Karpas-422 (cell line): ENCODE data around the gene PXDN. TPM values are rescaled to one million over a fixed set of nuclear protein-coding genes. Genes with fewer than 3 reads are reported as not detected.
"Not testable (repeated sequence)": the region's sequence is repeated elsewhere in the genome, so short reads cannot be mapped to it uniquely, and the experiment has no call there.

ENCODE experiments used
- DNase-seq: peaks from one replicate; pipeline ENCODE4 v3.0.0-alpha.2; 2015
- H2AFZ ChIP-seq: fragments of 200-600 bp; sonication (generic); 2 replicates; pipeline ENCODE4 v1.6.1; 2014; ENCODE audit warnings: antibody characterized with exemption, low read length, mixed read lengths
- H3K27ac ChIP-seq: fragments of 200-600 bp; sonication (generic); 2 replicates; pipeline ENCODE4 v1.5.1; 2014; ENCODE audit warnings: mild to moderate bottlenecking, low read length, moderate library complexity
- H3K27me3 ChIP-seq: fragments of 200-600 bp; sonication (generic); 2 replicates; pipeline ENCODE4 v1.6.1; 2014; ENCODE audit warnings: low read length, mixed read lengths
- H3K36me3 ChIP-seq: fragments of 200-600 bp; sonication (generic); 2 replicates; pipeline ENCODE4 v1.6.1; 2014; ENCODE audit warnings: low read length, mixed read lengths; ENCODE audit not compliant: insufficient read depth
- H3K4me1 ChIP-seq: fragments of 200-600 bp; sonication (generic); 2 replicates; pipeline ENCODE4 v1.6.1; 2014; ENCODE audit warnings: mild to moderate bottlenecking, low read length, mixed read lengths
- H3K4me2 ChIP-seq: fragments of 200-600 bp; sonication (generic); 2 replicates; pipeline ENCODE4 v1.6.1; 2014; ENCODE audit warnings: low read length, low read depth, mild to moderate bottlenecking; ENCODE audit not compliant: poor library complexity, severe bottlenecking
- H3K4me3 ChIP-seq: fragments of 200-600 bp; sonication (generic); 2 replicates; pipeline ENCODE4 v1.5.1; 2014; ENCODE audit warnings: mild to moderate bottlenecking, antibody characterized with exemption, low read length, mixed read lengths
- H3K79me2 ChIP-seq: fragments of 200-600 bp; sonication (generic); 2 replicates; pipeline ENCODE4 v1.6.1; 2014; ENCODE audit warnings: mild to moderate bottlenecking, low read length, mixed read lengths
- H3K9ac ChIP-seq: fragments of 200-600 bp; sonication (generic); 2 replicates; pipeline ENCODE4 v1.6.0; 2014; ENCODE audit warnings: low read length
- H3K9me2 ChIP-seq: fragments of 200-600 bp; sonication (generic), shearing (Covaris generic); replicated peaks from 2 replicates; pipeline ENCODE4 v1.6.0; 2014; ENCODE audit warnings: mild to moderate bottlenecking, low read length, moderate library complexity; ENCODE audit not compliant: insufficient read depth
- H3K9me3 ChIP-seq: fragments of 300-700, 200-600 bp; sonication (generic); 2 replicates; pipeline ENCODE4 v1.6.1; 2014; ENCODE audit warnings: low read length, mixed read lengths
- H4K20me1 ChIP-seq: fragments of 200-600 bp; sonication (generic); 2 replicates; pipeline ENCODE4 v1.6.1; 2014; ENCODE audit warnings: mild to moderate bottlenecking, antibody characterized with exemption, low read length, low read depth; ENCODE audit not compliant: insufficient read depth
- total RNA-seq: library from RNA; depleted of rRNA; stranded (reverse); fragments of >200 nt; shearing (Covaris generic); gene quantifications from 2 replicates; pipeline ENCODE4 v1.2.3, GENCODE V29; 2014; ENCODE audit warnings: low replicate concordance

The PXDN gene
- total RNA-seq, 1 experiment from 2014 or later: not detected

DNA sequence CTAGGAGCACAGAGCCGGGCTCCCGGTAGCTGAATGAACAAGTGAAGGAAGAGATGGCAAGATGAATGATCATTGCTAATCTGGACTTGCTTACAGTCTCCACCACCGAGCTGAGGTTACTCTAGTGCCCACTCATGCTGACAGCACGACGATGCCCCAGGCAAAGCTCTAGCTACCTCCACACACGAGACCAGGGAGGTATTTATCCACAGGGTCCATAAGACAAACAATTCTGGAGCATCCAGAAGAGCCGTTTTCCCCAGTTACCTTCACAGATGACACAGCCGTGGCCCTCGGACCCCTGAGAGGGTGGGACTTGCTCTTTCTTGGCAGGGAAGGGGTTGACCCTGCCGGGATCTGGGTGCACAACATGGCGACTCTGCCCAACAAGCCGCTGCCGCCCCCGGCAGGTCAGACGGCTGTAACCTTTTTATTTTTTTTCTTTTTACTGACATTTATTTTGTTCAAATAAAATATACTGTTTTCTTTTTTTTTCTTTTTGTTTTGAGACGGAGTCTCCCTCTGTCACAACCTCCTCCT lies 120.3 kb downstream of the PXDN start:
- Histone ChIP-seq H3K9ac (no peak overlapping the region), H3K9me2 (no peaks in the 10 kb centered on the region), H3K27ac (no peak overlapping the region), H3K27me3 (no peaks in the 10 kb centered on the region), H4K20me1 (no peaks in the 10 kb centered on the region), H3K4me1 (no peaks in the 10 kb centered on the region), H2AFZ (no peak overlapping the region), H3K79me2 (no peaks in the 10 kb centered on the region), H3K4me2 (no peak overlapping the region), H3K9me3 (no peaks in the 10 kb centered on the region), H3K36me3 (no peaks in the 10 kb centered on the region), H3K4me3 (no peak overlapping the region)
- no peak for DNase-seq

DNA sequence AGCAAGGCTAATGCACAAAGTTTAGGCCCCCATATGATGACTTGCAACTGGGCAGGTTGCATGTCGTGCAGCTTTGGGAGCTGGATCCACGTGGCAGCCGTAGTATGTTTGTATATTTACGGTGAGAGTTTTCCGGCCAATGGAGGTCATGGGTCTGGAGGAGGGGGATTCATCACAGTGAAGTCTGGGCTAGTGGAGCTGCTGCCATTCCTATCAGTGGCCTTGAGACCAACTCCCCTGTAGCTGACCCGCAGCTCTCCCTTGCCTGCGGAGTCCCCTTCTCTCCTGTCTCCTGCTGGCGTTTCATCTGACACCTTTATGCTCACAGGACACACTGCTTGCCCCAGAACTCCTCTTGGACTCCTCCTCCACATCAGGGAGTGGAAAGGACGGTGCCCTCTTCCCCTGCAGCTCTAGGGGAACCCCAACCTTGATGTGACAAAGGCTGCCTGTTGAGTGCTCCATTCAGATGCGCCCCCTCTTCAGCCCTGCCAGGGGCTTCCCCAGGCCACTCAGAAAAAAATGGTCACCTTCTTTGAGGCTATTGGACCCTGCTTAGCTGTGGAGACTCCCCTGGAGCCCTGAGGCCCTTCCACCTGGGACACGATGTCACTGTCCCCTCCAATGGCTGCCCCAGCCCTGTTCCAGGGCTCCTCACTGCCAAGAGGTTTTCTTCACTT lies 121.7 kb downstream of the PXDN start:
- H4K20me1 ChIP-seq: no peaks in the 10 kb centered on the region
- no peak overlapping the region for H3K27ac ChIP-seq
- no peak overlapping the region for H3K4me3 ChIP-seq
- no peak overlapping the region for H3K4me2 ChIP-seq
- no peaks in the 10 kb centered on the region for H3K9me3 ChIP-seq
- H2AFZ ChIP-seq: no peak overlapping the region
- no peaks in the 10 kb centered on the region for H3K9me2 ChIP-seq
- no peaks in the 10 kb centered on the region for H3K27me3 ChIP-seq
- H3K9ac ChIP-seq: no peak overlapping the region
- no peaks in the 10 kb centered on the region for H3K79me2 ChIP-seq
- no peak for DNase-seq
- H3K4me1 ChIP-seq: no peaks in the 10 kb centered on the region
- H3K36me3 ChIP-seq: no peaks in the 10 kb centered on the region

GRCh38 chr2:1621976-1622375 lies 122.3 kb downstream of the PXDN start:
- H3K9ac ChIP-seq, H3K36me3 ChIP-seq, H3K4me1 ChIP-seq, DNase-seq, H3K27ac ChIP-seq, H3K27me3 ChIP-seq, H3K4me3 ChIP-seq, H3K4me2 ChIP-seq, H3K9me2 ChIP-seq, H4K20me1 ChIP-seq, H2AFZ ChIP-seq, H3K9me3 ChIP-seq, H3K79me2 ChIP-seq: not testable (repeated sequence)

- Histone ChIP-seq H3K79me2 (no peaks in the 10 kb centered on the region), H3K36me3 (no peaks in the 10 kb centered on the region), H3K9ac (no peak overlapping the region), H3K27ac (no peak overlapping the region), H3K9me2 (no peaks in the 10 kb centered on the region), H2AFZ (no peak overlapping the region), H3K4me1 (no peaks in the 10 kb centered on the region), H3K4me2 (no peak overlapping the region), H3K9me3 (no peaks in the 10 kb centered on the region), H3K4me3 (no peak overlapping the region), H3K27me3 (no peaks in the 10 kb centered on the region), H4K20me1 (no peaks in the 10 kb centered on the region)
- no peak for DNase-seq
Observed at GRCh38 chr2:1621501-1621900, 122.8 kb downstream of the PXDN start.

DNA sequence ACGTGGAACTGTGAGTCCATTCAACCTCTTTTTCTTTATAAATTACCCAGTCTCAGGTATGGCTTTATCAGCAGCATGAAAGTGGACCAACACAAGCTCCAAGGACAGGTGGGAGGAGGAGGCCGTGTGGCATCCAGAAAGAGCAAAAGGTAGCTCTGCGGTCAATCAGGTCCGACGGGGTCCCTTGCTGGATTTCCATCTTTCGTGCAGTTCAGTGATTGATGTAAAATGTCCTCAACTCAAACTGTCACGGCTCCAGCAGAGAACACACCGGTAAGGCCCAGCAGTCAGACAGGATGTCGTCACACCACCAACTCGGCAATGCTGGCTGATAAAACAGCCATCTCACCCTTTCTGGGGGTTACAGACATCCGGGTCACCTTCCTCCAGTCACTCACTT lies 123.3 kb downstream of the PXDN start:
- Histone ChIP-seq H2AFZ (no peak overlapping the region), H3K4me3 (no peak overlapping the region), H3K36me3 (no peaks in the 10 kb centered on the region), H4K20me1 (no peaks in the 10 kb centered on the region), H3K9me3 (no peaks in the 10 kb centered on the region), H3K79me2 (no peaks in the 10 kb centered on the region), H3K27ac (no peak overlapping the region), H3K9ac (no peak overlapping the region), H3K9me2 (no peaks in the 10 kb centered on the region), H3K4me2 (no peak overlapping the region), H3K27me3 (no peaks in the 10 kb centered on the region), H3K4me1 (no peaks in the 10 kb centered on the region)
- DNase-seq: no peak

DNA sequence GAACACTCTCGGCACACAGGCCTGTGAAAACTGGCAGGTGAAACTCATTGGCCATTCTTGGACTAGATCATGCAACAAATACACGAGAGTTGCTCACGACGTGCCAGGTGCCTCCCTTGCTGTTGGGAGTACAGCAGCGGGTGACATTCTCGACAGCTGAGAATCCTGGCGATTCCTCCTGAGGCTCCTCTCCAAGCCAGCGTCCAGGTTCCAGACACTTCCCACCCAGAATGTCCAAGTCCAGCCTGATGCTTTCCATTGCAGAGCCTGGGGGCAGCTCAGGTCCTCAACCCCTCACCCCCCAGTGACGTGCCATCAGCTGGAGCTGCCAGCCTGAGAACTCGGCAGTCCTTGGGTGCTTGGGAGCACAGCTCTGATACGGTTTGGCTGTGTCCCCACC lies 124.2 kb downstream of the PXDN start:
- no peak overlapping the region for H3K4me2 ChIP-seq
- H3K9ac ChIP-seq: no peak overlapping the region
- H3K9me2 ChIP-seq: no peaks in the 10 kb centered on the region
- no peak for DNase-seq
- H3K79me2 ChIP-seq: no peaks in the 10 kb centered on the region
- no peaks in the 10 kb centered on the region for H3K36me3 ChIP-seq
- no peak overlapping the region for H3K4me3 ChIP-seq
- H4K20me1 ChIP-seq: no peaks in the 10 kb centered on the region
- H2AFZ ChIP-seq: no peak overlapping the region
- H3K4me1 ChIP-seq: no peaks in the 10 kb centered on the region
- H3K27ac ChIP-seq: no peak overlapping the region
- H3K9me3 ChIP-seq: no peaks in the 10 kb centered on the region
- H3K27me3 ChIP-seq: no peaks in the 10 kb centered on the region

GRCh38 chr2:1619556-1619955 lies 124.8 kb downstream of the PXDN start:
- H3K36me3 ChIP-seq: no peaks in the 10 kb centered on the region
- no peaks in the 10 kb centered on the region for H3K9me2 ChIP-seq
- H2AFZ ChIP-seq: no peak overlapping the region
- no peak overlapping the region for H3K9ac ChIP-seq
- H3K9me3 ChIP-seq: no peaks in the 10 kb centered on the region
- no peak for DNase-seq
- no peaks in the 10 kb centered on the region for H3K27me3 ChIP-seq
- H3K4me3 ChIP-seq: no peak overlapping the region
- H4K20me1 ChIP-seq: no peaks in the 10 kb centered on the region
- no peaks in the 10 kb centered on the region for H3K79me2 ChIP-seq
- no peak overlapping the region for H3K4me2 ChIP-seq
- no peak overlapping the region for H3K27ac ChIP-seq
- H3K4me1 ChIP-seq: peaks cover 4% of the 10 kb centered on the region

DNA sequence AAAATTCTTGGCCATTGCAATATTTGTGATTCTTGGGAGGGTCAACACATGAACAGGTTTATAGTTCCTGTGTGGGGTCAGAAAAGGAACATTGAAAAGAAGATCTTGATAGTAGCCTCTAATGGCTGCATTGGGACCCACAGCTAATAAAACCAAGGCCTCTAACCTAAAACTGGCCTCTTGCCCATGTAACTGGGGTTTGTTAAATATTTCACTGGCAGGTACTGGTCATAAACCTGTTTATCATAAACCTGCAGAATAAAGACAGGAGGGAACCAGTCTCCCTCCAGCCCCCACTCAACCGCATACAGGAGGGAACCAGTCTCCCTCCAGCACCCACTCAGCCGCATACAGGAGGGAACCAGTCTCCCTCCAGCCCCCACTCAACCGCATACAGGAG lies 125.3 kb downstream of the PXDN start:
- no peak for DNase-seq
- Histone ChIP-seq H3K4me1 (peaks cover 6% of the 10 kb centered on the region), H4K20me1 (no peaks in the 10 kb centered on the region), H3K4me2 (no peak overlapping the region), H3K4me3 (no peak overlapping the region), H3K9me3 (no peaks in the 10 kb centered on the region), H2AFZ (no peak overlapping the region), H3K9ac (no peak overlapping the region), H3K27ac (no peak overlapping the region), H3K9me2 (no peaks in the 10 kb centered on the region), H3K36me3 (no peaks in the 10 kb centered on the region), H3K79me2 (no peaks in the 10 kb centered on the region), H3K27me3 (no peaks in the 10 kb centered on the region)
